OCI-LY3 (cell line): ENCODE data around the gene NLN.
"Not testable (repeated sequence)": the region's sequence is repeated elsewhere in the genome, so short reads cannot be mapped to it uniquely, and the experiment has no call there.

ENCODE experiments used
- H2AFZ ChIP-seq: fragments of 200-600, 300-600 bp; shearing (Covaris generic); 2 replicates; pipeline ENCODE4 v1.6.0; 2014; ENCODE audit warnings: antibody characterized with exemption, low read depth, low read length
- H3K27ac ChIP-seq: fragments of 200-600, 300-600 bp; sonication (generic); 2 replicates; pipeline ENCODE4 v1.5.1; 2014; ENCODE audit warnings: mild to moderate bottlenecking, low read length, moderate library complexity, mixed read lengths
- H3K27me3 ChIP-seq: fragments of 200-600, 300-600 bp; sonication (generic); 2 replicates; pipeline ENCODE4 v1.6.1; 2014; ENCODE audit warnings: low read depth, low read length, mixed read lengths
- H3K36me3 ChIP-seq: fragments of 200-600, 300-600 bp; sonication (generic); replicated peaks from 2 replicates; pipeline ENCODE3; 2014; ENCODE audit warnings: low read depth, low read length, mixed read lengths
- H3K4me1 ChIP-seq: fragments of 300-600, 200-600 bp; sonication (generic); 2 replicates; pipeline ENCODE4 v1.6.1; 2014; ENCODE audit warnings: low read length, mixed read lengths
- H3K4me2 ChIP-seq: fragments of 200-600, 300-600 bp; sonication (generic); 2 replicates; pipeline ENCODE4 v1.6.1; 2014; ENCODE audit warnings: low read length, mixed read lengths
- H3K4me3 ChIP-seq: fragments of 300-600, 200-600 bp; sonication (generic); 2 replicates; pipeline ENCODE4 v1.5.1; 2014; ENCODE audit warnings: antibody characterized with exemption, mild to moderate bottlenecking, low read length, moderate library complexity
- H3K79me2 ChIP-seq: fragments of 300-600, 200-600 bp; shearing (Covaris generic); 2 replicates; pipeline ENCODE4 v1.6.1; 2014; ENCODE audit warnings: mild to moderate bottlenecking, low read length, mixed read lengths
- H3K9ac ChIP-seq: fragments of 300-600, 200-600 bp; shearing (Covaris generic); 2 replicates; pipeline ENCODE4 v1.6.0; 2014; ENCODE audit warnings: mild to moderate bottlenecking, low read length, moderate library complexity
- H3K9me3 ChIP-seq: fragments of 200-600, 300-600 bp; shearing (Covaris generic); 2 replicates; pipeline ENCODE4 v1.6.1; 2014; ENCODE audit warnings: low read length, mixed read lengths; ENCODE audit not compliant: insufficient read depth
- H4K20me1 ChIP-seq: fragments of 200-600, 300-600 bp; sonication (generic); 2 replicates; pipeline ENCODE4 v1.6.1; 2016; ENCODE audit warnings: low read length, mixed read lengths; ENCODE audit not compliant: insufficient read depth
- EZH2phosphoT487 ChIP-seq: fragments of 200-600 bp; shearing (Covaris generic); IDR thresholded peaks from 2 replicates; pipeline ENCODE4 v1.6.1; 2018; ENCODE audit warnings: antibody characterized with exemption, mixed run types, low read depth
- TF ChIP-seq, protein P1 (sequence below): fragments of 200-600, 300-600 bp; sonication (generic); IDR thresholded peaks from 2 replicates; pipeline ENCODE4 v1.5.1; 2014; ENCODE audit warnings: antibody characterized with exemption, low read length, low read depth

The NLN gene

DNA sequence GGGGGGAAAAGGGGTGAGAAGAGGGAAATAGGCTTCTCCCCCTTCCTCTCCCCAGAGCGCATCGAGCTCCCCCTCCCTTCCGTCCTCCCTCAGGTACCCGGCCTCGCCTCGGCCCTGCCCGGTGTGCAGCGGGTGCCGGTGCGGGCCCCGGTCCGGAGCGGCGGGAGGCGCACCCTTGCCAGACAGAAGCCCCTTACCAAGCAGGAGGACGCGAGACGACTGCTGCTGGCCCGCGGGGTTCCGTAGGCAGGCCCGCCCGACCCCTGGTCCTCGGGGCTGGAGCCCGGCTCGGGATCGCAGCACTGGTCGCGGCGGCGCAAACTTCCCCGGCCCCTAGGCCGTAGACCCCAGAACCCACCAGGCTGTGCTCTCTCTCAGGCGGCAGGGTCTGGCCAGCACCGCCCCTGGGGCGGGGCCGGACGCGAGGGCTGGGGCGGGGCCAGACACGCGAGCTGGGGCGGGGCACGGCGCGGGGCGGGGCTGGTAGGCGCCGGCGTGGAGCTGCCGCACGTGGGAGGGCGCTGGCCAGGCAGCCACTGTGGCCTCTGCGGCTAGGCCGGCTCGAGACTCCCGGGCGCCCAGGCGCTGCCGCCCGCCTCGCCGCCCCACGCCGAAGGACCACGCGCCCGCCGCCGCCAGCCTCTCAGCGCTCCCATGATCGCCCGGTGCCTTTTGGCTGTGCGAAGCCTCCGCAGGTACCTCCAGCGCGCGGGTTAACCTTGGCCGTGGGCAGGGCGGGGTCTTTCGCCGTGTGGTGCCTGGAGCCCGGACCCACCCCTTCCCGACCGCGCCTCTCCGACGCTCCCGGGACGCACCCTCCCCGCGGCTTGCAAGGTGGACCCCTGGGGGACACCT lies at the start of gene NLN, which contains the start of gene SGTB:
TSS of gene NLN (plus strand) at position 486 of the 855 bp plus-strand sequence. CDS start at position 655, 169 bp downstream.
TSS of gene SGTB (minus strand) at position 390 of the 855 bp plus-strand sequence. CDS start 1,302 bp downstream, outside the sequence.
- Histone ChIP-seq H3K79me2 (peaks cover 63% of the 10 kb centered on the region), H3K9me3 (no peaks in the 10 kb centered on the region), H4K20me1 (no peaks in the 10 kb centered on the region), H2AFZ (peak within 1 kb of the TSS; percentile 71), H3K27ac (peak within 1 kb of the TSS; percentile 71), H3K4me3 (peak within 1 kb of the TSS; percentile 95), H3K4me2 (peak within 1 kb of the TSS; percentile 95), H3K27me3 (no peaks in the 10 kb centered on the region), H3K9ac (peak within 1 kb of the TSS; percentile 89), H3K36me3 (peaks cover 15% of the 10 kb centered on the region), H3K4me1 (peaks cover 21% of the 10 kb centered on the region)
- TF ChIP-seq, protein P1, sequence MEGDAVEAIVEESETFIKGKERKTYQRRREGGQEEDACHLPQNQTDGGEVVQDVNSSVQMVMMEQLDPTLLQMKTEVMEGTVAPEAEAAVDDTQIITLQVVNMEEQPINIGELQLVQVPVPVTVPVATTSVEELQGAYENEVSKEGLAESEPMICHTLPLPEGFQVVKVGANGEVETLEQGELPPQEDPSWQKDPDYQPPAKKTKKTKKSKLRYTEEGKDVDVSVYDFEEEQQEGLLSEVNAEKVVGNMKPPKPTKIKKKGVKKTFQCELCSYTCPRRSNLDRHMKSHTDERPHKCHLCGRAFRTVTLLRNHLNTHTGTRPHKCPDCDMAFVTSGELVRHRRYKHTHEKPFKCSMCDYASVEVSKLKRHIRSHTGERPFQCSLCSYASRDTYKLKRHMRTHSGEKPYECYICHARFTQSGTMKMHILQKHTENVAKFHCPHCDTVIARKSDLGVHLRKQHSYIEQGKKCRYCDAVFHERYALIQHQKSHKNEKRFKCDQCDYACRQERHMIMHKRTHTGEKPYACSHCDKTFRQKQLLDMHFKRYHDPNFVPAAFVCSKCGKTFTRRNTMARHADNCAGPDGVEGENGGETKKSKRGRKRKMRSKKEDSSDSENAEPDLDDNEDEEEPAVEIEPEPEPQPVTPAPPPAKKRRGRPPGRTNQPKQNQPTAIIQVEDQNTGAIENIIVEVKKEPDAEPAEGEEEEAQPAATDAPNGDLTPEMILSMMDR: no peak
- TF ChIP-seq EZH2phosphoT487: no peak

DNA sequence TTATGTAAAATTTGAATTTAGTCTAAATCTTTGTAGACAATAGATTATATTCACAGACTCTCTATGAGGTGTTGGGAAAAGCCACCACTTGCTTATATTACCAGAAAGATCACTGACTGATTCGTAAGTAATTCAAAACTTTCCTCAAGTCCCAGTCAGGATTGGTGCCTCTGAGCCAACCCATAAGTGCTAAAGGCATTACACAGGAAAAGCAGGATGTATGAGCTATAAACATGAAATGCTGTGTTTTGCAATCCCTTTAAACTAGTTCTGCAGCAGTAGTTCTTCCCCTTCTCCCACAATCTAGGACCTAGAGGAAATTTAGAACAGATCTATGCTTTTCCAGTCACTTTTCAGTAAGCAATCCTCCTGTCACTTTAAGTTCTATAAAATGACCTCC lies 49.2 kb upstream of the NLN start:
- no peaks in the 10 kb centered on the region for H4K20me1 ChIP-seq
- H3K4me2 ChIP-seq: no peak overlapping the region
- no peak overlapping the region for H3K27ac ChIP-seq
- no peak for TF ChIP-seq EZH2phosphoT487
- TF ChIP-seq, protein P1: no peak
- no peak overlapping the region for H2AFZ ChIP-seq
- no peaks in the 10 kb centered on the region for H3K9me3 ChIP-seq
- peaks cover 3% of the 10 kb centered on the region; the same call in 1 of the 2 replicates for H3K4me1 ChIP-seq
- no peaks in the 10 kb centered on the region for H3K27me3 ChIP-seq
- H3K4me3 ChIP-seq: no peak overlapping the region
- no peak overlapping the region for H3K9ac ChIP-seq
- no peaks in the 10 kb centered on the region for H3K79me2 ChIP-seq
- H3K36me3 ChIP-seq: peaks cover 6% of the 10 kb centered on the region

GRCh38 chr5:65674749-65675148 lies 47.3 kb upstream of the NLN start:
- Histone ChIP-seq H3K27ac (no peak overlapping the region), H3K9me3 (no peaks in the 10 kb centered on the region), H3K4me3 (no peak overlapping the region), H3K4me2 (no peak overlapping the region), H3K79me2 (no peaks in the 10 kb centered on the region), H3K4me1 (no peaks in the 10 kb centered on the region), H3K9ac (no peak overlapping the region), H3K27me3 (no peaks in the 10 kb centered on the region), H3K36me3 (peaks cover 6% of the 10 kb centered on the region), H4K20me1 (no peaks in the 10 kb centered on the region), H2AFZ (no peak overlapping the region)
- TF ChIP-seq, protein P1: no peak
- TF ChIP-seq EZH2phosphoT487: no peak

DNA sequence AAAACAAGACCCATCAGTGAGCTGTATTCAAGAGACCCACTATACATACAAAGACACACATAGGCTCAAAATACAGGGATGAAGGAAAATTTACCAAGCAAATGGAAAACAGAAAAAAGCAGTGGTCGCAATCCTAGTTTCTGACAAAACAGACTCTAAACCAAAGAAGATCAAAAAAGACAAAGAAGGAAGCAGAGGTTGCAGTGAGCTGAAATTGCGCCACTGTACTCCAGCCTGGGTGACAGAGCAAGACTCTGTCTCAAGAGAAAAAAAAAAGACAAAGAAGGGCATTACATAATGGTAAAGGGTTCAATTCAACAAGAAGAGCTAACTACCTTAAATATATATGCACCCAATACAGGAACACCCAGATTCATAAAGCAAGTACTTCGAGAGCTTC lies 45.9 kb upstream of the NLN start:
- not testable (repeated sequence) for H3K9me3 ChIP-seq, H3K27me3 ChIP-seq, H3K9ac ChIP-seq, H3K79me2 ChIP-seq, H3K4me3 ChIP-seq, H3K27ac ChIP-seq, H3K36me3 ChIP-seq, H3K4me1 ChIP-seq, H3K4me2 ChIP-seq, H2AFZ ChIP-seq, H4K20me1 ChIP-seq
